Mesenchymal stem cell (in vitro differentiated cells and primary cell): ENCODE data around the gene AGPAT4.
A peak's percentile ranks its signal among the peaks of the same experiment; 100 is the strongest.

Experiments used
- DNase-seq: peaks from one replicate; pipeline ENCODE4 v3.0.0-alpha.2; 2013
- H2AFZ ChIP-seq: one replicate; pipeline ENCODE4 v1.6.1; 2013; ENCODE audit warnings: low read depth, mild to moderate bottlenecking, control low read depth, inconsistent platforms, low read length, moderate library complexity
- H2AK5ac ChIP-seq: 2 replicates; pipeline ENCODE4 v1.6.1; 2013; ENCODE audit warnings: low read length, moderate library complexity, mild to moderate bottlenecking, inconsistent platforms; ENCODE audit not compliant: severe bottlenecking
- H2BK120ac ChIP-seq: one replicate; pipeline ENCODE4 v1.6.1; 2013; ENCODE audit warnings: low read depth, mild to moderate bottlenecking, inconsistent platforms, low read length, moderate library complexity
- H2BK12ac ChIP-seq, 2 experiments: one replicate each; pipeline ENCODE4 v1.6.1; 2013; ENCODE audit warnings: inconsistent platforms in 2 of 2, low read length in 2 of 2, mild to moderate bottlenecking in 2 of 2, moderate library complexity in 2 of 2, control low read depth in 1 of 2
- H2BK15ac ChIP-seq: one replicate; pipeline ENCODE4 v1.6.1; 2013; ENCODE audit warnings: mild to moderate bottlenecking, low read depth, inconsistent platforms; ENCODE audit not compliant: poor library complexity, severe bottlenecking
- H2BK5ac ChIP-seq: 2 replicates; pipeline ENCODE4 v1.6.1; 2013; ENCODE audit warnings: low read depth, mild to moderate bottlenecking, low read length, control low read depth, inconsistent platforms; ENCODE audit not compliant: poor library complexity, severe bottlenecking
- H3K14ac ChIP-seq, 2 experiments: one replicate each; pipeline ENCODE4 v1.6.1; 2013; ENCODE audit warnings: inconsistent platforms in 2 of 2, low read length in 2 of 2, control low read depth in 1 of 2, mild to moderate bottlenecking in 1 of 2, moderate library complexity in 1 of 2
- H3K18ac ChIP-seq, 2 experiments: one replicate each; pipeline ENCODE4 v1.6.1; 2013; ENCODE audit warnings: inconsistent platforms in 2 of 2, low read length in 2 of 2, control low read depth in 1 of 2, low read depth in 1 of 2, mild to moderate bottlenecking in 1 of 2
- H3K23ac ChIP-seq, 2 experiments: one replicate each; pipeline ENCODE4 v1.6.1; 2013; ENCODE audit warnings: inconsistent platforms in 2 of 2, low read length in 2 of 2, mild to moderate bottlenecking in 2 of 2, moderate library complexity in 2 of 2, control low read depth in 1 of 2
- H3K27ac ChIP-seq: 2 replicates; pipeline ENCODE4 v1.5.1; 2013; ENCODE audit warnings: mild to moderate bottlenecking, moderate library complexity, low read length, control low read depth, inconsistent platforms; ENCODE audit not compliant: poor library complexity, severe bottlenecking
- H3K27me3 ChIP-seq, 2 experiments: 2 replicates each; pipeline versions ENCODE4 v1.6.1 to v1.7.0; 2013; ENCODE audit warnings: low read length in 2 of 2, mild to moderate bottlenecking in 2 of 2, moderate library complexity in 2 of 2, control low read depth in 1 of 2, inconsistent platforms in 1 of 2; ENCODE audit not compliant: control insufficient read depth in 1 of 2, insufficient read depth in 1 of 2
- H3K36me3 ChIP-seq, 2 experiments: 2 replicates each; pipeline versions ENCODE4 v1.6.1 to v1.7.0; 2013; ENCODE audit warnings: low read length in 2 of 2, control low read depth in 1 of 2, inconsistent platforms in 1 of 2, low read depth in 1 of 2, mild to moderate bottlenecking in 1 of 2; ENCODE audit not compliant: insufficient read depth in 2 of 2, control insufficient read depth in 1 of 2
- H3K4ac ChIP-seq, 2 experiments: one replicate each; pipeline ENCODE4 v1.6.1; 2013; ENCODE audit warnings: inconsistent platforms in 2 of 2, low read length in 2 of 2, mild to moderate bottlenecking in 2 of 2, moderate library complexity in 2 of 2, control low read depth in 1 of 2, low read depth in 1 of 2
- H3K4me1 ChIP-seq: 2 replicates; pipeline ENCODE4 v1.6.1; 2013; ENCODE audit warnings: low read depth, low read length, control low read depth; ENCODE audit not compliant: control insufficient read depth, insufficient read depth
- H3K4me2 ChIP-seq: 2 replicates; pipeline ENCODE4 v1.6.1; 2013; ENCODE audit warnings: low read length, mild to moderate bottlenecking, inconsistent platforms; ENCODE audit not compliant: poor library complexity, severe bottlenecking
- H3K4me3 ChIP-seq, 2 experiments: 2 replicates each; pipeline versions ENCODE4 v1.5.1 to v1.7.0; 2013; ENCODE audit warnings: low read length in 2 of 2, mild to moderate bottlenecking in 2 of 2, control low read depth in 1 of 2, low read depth in 1 of 2; ENCODE audit not compliant: insufficient read depth in 1 of 2
- H3K79me1 ChIP-seq: replicated peaks from 2 replicates; pipeline ENCODE4 v1.6.1; 2013; ENCODE audit warnings: mild to moderate bottlenecking, control low read depth, low read length, inconsistent platforms; ENCODE audit not compliant: poor library complexity, severe bottlenecking
- H3K9ac ChIP-seq: 2 replicates; pipeline ENCODE4 v1.7.0; 2013; ENCODE audit warnings: mild to moderate bottlenecking, low read length, moderate library complexity
- H3K9me3 ChIP-seq: 2 replicates; pipeline ENCODE4 v1.7.0; 2013; ENCODE audit warnings: mild to moderate bottlenecking, low read length; ENCODE audit not compliant: control insufficient read depth
- H4K8ac ChIP-seq: one replicate; pipeline ENCODE4 v1.6.1; 2013; ENCODE audit warnings: inconsistent platforms, mild to moderate bottlenecking, low read length, moderate library complexity
- H4K91ac ChIP-seq: one replicate; pipeline ENCODE4 v1.6.1; 2013; ENCODE audit warnings: mild to moderate bottlenecking, low read length, inconsistent platforms
- WGBS: methylation state at CpG from one replicate; pipeline ENCODE4 v1.1.7; 2013; ENCODE audit warnings: mixed read lengths; 5-methylcytosine and 5-hydroxymethylcytosine counted together

Gene AGPAT4

DNA sequence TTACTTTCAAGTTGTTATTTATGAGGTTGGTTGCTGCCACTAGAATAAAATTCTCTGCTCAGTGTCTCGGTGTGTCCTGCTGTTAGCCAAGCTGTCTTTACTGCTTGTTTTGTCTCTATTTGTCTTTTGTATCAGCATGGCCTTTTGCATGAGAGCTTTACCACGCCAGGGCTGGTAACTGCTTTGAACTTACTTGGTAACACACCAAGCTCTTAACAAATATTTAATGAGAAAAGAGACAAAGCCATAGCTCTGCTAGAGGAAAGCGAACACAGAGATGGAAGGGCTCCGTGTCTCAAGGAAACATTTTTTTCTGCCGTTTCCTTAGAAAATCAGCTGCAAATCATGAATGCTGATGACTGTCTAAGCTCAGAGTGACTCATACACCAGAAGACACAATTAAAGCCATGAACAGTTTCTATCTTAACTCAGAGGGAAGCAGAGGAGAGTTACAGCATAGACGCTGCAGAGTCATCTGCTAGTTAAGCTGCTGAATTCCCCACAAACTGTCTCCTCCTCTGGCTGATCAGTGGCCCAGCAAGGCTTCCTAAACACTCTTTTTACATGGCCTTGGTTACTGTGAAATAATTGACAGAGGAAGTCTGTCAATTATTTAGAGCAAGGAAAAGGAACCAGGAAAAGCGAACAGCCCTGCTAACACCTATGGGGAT is 44.8 kb downstream of the AGPAT4 start:
- H3K4ac ChIP-seq: peak overlapping the region; percentile 77 to 82
- no peak overlapping the region for H4K91ac ChIP-seq
- peak; percentile 97 for DNase-seq
- H3K36me3 ChIP-seq: peaks cover 0 to 22% of the 10 kb centered on the region in 2 experiments
- peak overlapping the region; percentile 81 for H3K9ac ChIP-seq
- peaks cover 14% of the 10 kb centered on the region for H3K4me1 ChIP-seq
- H3K27ac ChIP-seq: peak overlapping the region; percentile 92
- H2AFZ ChIP-seq: no peak overlapping the region
- H3K14ac ChIP-seq: no peak overlapping the region
- H2AK5ac ChIP-seq: no peak overlapping the region
- peak overlapping the region; percentile 57 for H2BK120ac ChIP-seq
- H3K4me2 ChIP-seq: peak overlapping the region; percentile 49
- WGBS: 20% methylated on average over 6 of the region's 7 CpGs
- peak overlapping the region; percentile 15 to 29 for H2BK12ac ChIP-seq
- H3K4me3 ChIP-seq: peak overlapping the region in 1 of 2 experiments; percentile 54
- H2BK5ac ChIP-seq: no peak overlapping the region
- no peak overlapping the region for H3K23ac ChIP-seq
- H3K18ac ChIP-seq: peak overlapping the region; percentile 75 to 87
- no peak overlapping the region for H4K8ac ChIP-seq
- no peaks in the 10 kb centered on the region for H3K27me3 ChIP-seq
- no peaks in the 10 kb centered on the region for H3K9me3 ChIP-seq
- no peak overlapping the region for H2BK15ac ChIP-seq
- peaks cover 30% of the 10 kb centered on the region for H3K79me1 ChIP-seq

DNA sequence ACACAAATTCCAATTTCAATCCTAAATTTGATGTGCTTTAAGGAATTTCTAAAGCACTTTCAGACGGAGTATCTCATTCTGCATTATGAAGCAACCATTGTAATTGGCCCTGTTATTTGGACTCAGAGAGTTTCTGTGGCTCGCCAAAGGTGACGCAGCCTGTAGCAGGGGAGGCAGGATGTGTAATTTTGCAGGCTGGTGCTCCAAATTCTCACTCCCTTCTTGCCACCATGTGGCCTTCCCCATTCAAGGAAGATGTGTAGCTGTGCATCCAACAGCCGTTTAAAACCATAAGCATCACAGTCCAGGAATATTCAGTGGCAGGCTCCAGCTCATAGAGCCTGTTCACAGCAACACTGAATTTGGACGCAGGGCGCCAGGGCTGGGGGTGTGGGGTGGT is 45.8 kb downstream of the AGPAT4 start:
- Histone ChIP-seq H3K9me3 (no peaks in the 10 kb centered on the region), H3K9ac (peak overlapping the region; percentile 81), H3K23ac (no peak overlapping the region), H3K79me1 (peaks cover 30% of the 10 kb centered on the region), H3K14ac (no peak overlapping the region), H3K4me3 (peak overlapping the region in 1 of 2 experiments; percentile 15), H3K27me3 (no peaks in the 10 kb centered on the region), H3K4me2 (no peak overlapping the region), H3K36me3 (peaks cover 2 to 22% of the 10 kb centered on the region in 2 experiments), H4K8ac (peak overlapping the region; percentile 80), H2BK15ac (no peak overlapping the region), H3K4ac (peak overlapping the region; percentile 5 to 66), H2BK12ac (peak overlapping the region; percentile 46 to 69), H2AFZ (no peak overlapping the region), H3K4me1 (peaks cover 11% of the 10 kb centered on the region), H3K27ac (peak overlapping the region; percentile 24), H2BK120ac (peak overlapping the region; percentile 71), H4K91ac (peak overlapping the region; percentile 11), H2AK5ac (peak overlapping the region; percentile 53), H2BK5ac (no peak overlapping the region), H3K18ac (peak overlapping the region; percentile 15 to 77)
- 95% methylated on average over 4 of the region's 6 CpGs for WGBS
- no peak for DNase-seq

DNA sequence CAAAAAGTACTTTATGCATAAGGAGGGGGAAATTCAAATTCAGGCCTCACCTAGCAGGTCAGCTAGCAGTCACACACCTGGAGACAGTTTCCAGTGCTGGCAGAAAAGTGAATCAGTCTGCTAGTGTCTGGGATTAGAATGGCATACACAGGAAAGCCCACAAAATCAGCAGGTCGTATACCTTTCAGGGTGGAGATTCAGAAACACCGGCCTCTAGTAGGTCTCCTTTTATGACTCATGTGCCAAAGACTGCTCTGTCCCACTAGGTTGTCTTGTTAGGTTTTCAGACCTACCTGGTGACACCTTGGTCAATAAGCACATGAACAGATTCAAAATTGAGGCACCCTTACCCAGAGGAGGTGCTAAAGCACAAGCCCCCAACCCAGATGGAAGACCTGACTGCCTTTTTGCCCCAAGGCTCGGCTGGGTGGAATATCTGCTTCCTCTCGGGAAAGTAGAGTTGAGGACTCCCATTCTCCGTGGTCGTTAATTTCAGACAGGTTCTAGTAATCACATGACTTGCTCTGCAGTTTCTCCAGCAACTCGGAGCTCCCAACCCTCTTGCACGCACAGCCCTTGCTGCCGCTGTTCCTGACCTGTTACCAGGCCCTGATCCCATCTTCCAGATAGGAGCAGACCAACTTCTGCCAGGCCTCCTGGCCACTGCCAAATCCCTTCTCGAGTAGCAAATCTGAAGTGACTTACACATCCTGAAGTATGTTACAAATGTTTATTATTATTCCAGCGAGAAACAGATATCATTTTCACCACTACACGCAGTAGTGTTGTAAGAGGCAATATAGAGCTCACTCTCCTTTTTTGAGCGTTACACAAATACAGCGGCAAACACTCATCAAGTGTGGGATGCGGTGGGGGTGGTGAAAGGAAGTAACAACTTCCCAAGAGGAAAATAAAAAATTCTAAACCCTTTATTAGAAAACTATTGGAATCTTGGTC is 46.6 kb downstream of the AGPAT4 start:
- Histone ChIP-seq H3K9ac (peak overlapping the region; percentile 81), H4K8ac (peak overlapping the region; percentile 46), H2BK120ac (no peak overlapping the region), H3K14ac (no peak overlapping the region), H3K4me1 (peaks cover 7% of the 10 kb centered on the region), H2BK15ac (no peak overlapping the region), H3K4me3 (no peak overlapping the region), H3K36me3 (peaks cover 2 to 22% of the 10 kb centered on the region in 2 experiments), H2BK12ac (peak overlapping the region in 1 of 2 experiments; percentile 61), H3K4me2 (no peak overlapping the region), H4K91ac (no peak overlapping the region), H3K4ac (peak overlapping the region in 1 of 2 experiments; percentile 47), H3K9me3 (no peaks in the 10 kb centered on the region), H2AFZ (no peak overlapping the region), H2BK5ac (no peak overlapping the region), H3K23ac (no peak overlapping the region), H3K79me1 (peaks cover 30% of the 10 kb centered on the region), H3K27ac (no peak overlapping the region), H3K18ac (peak overlapping the region in 1 of 2 experiments; percentile 63), H3K27me3 (no peaks in the 10 kb centered on the region), H2AK5ac (peak overlapping the region; percentile 61)
- 91% methylated on average over 10 of the region's 15 CpGs for WGBS
- no peak for DNase-seq
